NCI-H2196 (cell line): Measurements from ENCODE around the gene UBE2L3.
A peak's percentile ranks its signal among the peaks of the same experiment; 100 is the strongest.
"Not testable (repeated sequence)": the region's sequence is repeated elsewhere in the genome, so short reads cannot be mapped to it uniquely, and the experiment has no call there.

Source experiments
- DNase-seq: peaks from one replicate; lab custom pipeline; 2025; ENCODE audit not compliant: unreplicated experiment; lab: John Stamatoyannopoulos, UW

Gene UBE2L3

DNA sequence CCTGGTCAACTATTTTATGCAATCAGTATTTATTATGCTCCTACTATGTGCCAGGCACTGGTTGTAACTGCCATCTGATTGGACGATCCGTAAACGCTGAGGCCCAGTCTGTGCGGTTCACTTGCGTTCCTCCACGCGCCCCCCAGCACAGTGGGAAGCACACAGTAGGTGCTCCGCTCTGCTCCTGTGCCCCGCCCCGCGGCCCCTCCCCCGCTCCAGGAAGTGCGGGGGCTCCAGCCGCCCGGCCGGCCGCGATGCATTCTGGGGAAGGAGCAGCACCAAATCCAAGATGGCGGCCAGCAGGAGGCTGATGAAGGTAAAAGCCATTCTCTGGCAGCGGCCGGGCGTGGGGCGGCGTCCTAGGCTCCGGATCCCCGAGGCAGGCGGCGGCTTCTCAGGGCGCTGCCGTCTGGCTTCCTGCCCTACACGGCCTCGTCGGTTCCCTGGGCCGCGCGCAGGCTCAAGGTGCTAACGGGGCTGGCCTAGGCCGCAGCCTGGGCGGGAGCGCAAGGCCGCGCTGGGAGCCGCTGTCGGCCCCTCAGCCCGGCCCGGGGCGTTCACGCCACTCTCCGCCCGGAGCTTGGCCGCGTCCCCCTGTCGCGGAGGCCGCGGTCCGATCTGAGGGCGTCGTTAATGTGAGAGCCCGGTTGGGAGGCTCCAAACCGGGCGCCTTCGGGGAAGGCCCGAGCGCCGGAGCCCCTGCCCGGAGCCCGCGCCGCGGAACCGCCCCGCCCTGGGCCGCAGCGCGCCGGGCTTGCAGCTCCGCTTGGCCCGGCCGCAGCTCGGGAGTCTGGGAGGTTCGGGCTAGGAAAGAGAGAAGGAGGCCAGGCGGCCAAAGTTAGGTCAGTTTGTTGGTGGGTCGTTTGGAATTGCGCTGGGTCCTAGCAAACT is at the start of gene UBE2L3:
TSS of gene UBE2L3 (plus strand) at position 259 of the 891 bp plus-strand sequence. CDS start at position 290, 31 bp downstream.
- DNase-seq, result peak; percentile 49

DNA sequence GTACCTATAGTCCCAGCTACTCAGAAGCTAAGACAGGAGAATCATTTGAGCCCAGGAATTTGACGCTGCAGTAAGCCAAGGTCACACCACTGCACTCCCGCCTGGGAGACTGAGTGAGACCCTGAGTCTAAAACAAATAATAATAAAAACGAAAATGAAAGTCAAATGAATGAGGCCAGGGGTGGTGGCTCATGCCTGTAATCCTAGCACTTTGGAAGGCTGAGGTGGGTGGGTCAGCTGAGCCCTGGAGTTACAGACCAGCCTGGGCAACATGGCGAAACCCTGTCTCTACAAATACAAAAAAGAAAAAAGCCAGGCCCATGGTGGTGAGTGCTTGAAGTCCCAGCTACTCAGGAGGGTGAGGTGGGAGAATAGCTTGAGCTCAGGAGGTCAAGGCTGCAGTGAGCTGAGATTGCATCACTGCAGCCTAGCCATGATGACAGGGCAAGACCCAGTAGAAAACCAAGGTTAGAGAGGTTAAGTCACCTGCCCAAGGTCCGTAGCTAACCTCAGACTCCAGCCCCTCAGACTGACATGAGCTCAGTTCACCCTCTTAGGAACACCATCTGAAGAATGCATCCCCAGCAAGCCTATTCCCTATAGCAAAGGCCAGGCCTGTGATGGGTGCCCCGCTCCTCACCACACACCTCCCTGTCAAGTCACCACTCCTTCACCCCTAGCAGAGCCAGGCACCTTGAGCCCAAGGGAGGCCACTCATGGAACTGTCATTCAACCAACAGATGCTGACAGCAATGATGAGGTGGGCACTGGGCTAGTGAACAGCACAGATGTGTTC is 40.6 kb upstream of the UBE2L3 start:
- not testable (repeated sequence) for DNase-seq

DNA sequence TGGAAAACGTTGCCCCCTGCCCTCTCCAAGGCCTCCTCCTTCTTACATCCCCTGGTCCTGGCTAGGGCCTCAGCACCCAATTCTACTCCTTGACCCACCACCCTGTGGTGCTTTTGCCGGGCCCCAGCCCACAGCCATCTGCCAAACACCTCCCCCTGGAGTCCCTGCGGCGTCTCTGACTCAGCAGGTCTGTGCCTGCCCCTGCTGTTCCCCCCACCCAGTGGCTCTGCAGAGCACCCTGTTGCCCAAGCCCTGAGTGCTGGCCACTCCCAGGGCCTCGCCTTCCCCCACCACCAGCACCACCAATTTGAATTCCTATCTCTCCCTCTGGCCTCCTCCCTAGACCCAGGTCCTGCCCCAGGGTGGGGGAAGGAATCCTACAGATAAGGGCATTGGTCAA is 36.0 kb upstream of the UBE2L3 start:
- DNase-seq, result not testable (repeated sequence)

DNA sequence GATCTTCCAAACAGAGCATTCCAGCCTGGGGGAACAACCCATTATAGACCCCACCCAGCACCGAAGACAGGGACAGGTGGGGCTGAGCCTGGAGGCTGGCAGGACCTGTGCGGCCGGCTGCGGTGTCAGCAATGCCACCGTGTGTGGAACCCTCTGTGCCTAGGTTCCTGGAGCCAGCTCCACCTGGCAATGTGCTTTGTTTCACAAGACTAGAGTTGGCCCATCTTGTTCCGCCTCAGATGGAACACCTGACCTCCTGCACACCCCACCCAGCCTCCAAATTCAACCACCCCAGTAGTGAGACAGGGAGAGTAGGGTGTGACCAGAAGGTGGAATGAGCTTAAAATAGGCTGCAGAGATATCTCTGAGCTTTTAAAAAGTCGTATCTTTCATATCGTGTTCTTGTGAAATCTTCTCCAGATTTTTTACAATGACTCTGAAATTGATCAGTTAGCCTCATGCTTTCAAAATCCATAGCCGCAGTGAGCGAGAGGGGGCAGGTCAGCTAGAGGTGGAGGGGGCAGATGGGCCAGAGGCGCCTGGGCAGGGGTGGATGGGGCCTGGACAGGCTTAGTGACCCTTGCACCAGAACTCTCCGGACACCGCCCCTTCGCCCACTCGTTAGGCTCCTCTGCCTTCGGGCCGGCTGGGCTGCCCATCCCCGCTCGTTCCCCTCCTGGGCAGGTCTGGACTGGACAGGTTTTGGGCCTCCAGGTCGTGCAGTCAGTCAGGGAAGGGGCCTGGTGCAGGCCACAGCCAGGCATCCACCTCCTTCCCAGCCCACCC is 34.5 kb upstream of the UBE2L3 start:
- not testable (repeated sequence) for DNase-seq

DNA sequence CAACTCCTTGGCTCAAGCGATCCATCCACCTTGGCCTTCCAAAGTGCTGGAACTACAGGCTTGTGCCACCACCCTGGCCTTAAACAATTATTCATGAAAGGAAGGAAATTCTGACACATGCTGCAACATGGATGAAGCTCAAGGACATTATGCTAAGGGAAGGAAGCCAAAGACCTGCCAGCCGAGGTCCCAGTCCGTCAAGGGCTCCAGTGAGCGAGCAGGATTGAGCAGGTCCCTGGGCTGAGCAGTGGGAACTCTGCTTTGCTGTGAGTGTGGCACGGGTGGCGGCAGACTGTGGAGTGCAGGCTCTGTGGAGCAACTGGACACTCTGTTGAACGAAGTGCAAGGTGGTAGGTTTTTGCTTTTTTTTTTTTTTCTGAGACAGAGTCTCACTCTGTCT is 27.7 kb upstream of the UBE2L3 start:
- DNase-seq, result not testable (repeated sequence)

DNA sequence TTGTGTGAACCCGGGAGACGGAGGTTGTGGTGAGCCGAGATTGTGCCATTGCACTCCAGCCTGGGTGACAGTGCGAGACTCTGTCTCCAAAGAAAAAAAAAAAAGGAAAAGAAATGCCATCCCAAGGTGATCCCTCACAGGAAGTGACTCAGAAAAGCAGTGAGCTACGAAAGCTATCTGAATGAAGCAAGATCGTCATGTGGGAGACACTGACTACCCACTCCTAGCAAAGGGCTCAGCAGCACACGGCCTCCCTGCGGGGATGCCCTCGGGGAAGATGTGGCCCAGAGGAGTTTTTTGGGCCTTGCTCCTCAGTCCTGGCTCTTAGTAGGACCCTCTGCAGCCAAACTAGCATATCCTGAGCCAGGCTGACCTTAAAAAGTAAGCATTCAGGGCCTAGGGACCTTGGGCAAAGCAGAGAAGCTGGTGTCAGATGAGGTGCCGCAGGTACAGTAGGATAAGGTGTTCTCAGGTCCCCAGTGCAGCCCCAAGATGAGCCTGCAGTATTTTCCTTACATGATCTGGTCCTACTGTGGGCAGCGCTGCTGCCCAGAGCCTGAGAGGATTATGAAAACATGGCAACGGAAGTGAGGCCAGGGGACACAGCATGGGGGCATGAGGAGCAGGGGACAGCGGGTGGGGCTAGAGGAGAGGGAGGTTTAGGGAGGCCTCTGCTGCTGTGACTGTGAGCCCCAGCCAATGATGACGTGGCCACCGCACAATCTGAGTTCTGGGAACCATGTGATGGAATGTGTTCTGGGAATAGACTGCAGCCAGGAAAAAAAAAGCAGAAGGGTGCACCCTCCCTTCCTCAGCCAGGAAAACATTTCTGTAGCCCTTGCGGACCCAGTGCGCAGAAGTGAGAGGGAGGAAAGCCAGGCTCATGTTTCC is 22.8 kb upstream of the UBE2L3 start:
- not testable (repeated sequence) for DNase-seq

DNA sequence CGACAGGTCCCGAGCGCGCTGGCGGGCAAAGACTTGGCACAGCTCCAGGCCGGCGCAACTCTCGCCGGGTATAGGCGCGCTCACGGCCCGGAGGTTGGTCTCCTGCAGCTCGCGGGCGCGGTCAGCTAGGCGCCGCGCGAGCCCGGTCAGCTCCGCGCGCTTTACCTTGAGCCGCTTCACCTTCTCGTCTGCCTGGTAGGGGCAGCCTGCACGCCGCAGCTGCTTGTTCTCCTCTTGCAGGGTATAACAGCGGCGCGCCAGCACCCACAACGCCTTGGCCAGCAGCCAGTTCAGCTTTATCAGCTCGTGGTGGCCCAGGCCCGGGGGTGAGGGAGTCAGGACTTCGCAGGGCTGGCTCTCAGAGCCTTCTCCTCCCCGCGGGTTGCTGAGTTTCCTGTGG is 18.0 kb upstream of the UBE2L3 start:
- not testable (repeated sequence) for DNase-seq

DNA sequence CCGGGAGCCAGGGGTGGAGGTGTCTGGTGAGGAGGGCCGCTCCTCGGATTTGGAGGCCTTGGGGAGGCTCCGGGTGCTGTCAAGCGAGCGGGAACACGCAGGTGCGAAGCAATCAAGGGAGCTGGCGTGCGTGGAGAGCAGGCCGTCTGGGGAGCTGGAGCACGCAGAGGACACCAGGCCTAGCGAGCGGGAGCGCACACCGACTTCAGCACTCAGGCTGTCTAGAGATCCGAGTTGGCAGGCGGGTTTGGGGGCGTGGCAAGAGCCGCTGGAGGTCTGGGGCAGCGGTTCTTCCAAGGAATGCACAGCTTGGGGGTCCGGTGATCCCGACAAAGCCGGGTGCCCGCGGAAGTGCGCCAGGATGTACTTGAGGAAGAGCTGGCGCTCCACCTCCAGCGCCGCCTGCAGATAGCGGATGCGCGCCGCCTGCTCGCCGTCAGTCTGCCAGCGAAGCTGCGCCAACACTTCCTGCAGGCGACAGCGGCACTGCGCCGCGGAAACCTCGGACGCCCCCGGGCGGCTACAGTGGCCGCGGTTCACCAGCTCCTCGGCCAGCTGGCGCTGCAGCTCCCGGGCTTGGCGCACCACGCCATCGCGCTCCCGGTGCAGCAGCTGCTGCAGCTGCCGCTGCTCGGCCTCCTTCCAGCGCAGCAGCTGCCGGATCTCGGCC is 17.4 kb upstream of the UBE2L3 start:
- not testable (repeated sequence) for DNase-seq

DNA sequence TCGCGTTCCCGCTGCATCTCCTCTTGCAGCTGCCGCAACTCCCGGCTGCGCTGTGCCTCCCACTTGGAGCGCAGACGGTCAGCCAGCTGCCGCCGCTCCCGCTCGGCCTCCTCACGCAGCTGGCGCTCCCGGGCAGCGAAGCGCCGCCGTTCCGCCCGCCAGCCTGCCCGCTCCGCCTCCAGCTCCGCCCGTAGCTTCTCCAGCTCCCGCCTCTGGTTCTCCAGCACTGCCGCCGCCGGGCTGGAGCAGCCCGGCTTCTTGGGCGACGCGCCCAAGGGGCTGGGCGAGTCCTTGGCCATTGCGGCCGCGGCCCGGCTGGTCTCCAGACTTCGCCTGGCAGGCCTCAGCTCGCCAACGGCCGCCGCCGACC is 16.9 kb upstream of the UBE2L3 start:
- not testable (repeated sequence) for DNase-seq

DNA sequence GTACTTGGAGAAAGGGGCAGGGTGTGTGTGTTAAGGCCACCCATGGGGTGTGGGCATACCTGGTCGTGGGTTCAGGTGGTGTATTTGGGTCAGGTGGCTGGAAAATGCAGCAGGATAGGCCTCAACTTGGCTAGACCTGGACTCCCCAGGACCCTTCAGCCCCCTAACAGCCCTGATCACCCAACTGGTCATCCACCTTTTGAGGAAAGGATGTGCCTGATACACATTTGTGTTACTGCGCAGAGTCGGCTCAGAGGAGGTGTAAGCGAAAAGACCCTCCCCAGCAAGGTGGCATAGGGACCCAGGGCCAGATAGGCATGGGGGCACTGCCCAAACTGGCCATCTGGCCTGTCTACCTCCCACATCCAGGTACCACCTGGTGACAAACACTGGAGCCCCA is 16.2 kb upstream of the UBE2L3 start, which contains the start of gene RIMBP3C:
TSS of gene RIMBP3C (minus strand) at position 101 of the 400 bp plus-strand sequence. CDS start 485 bp downstream, outside the sequence.
- DNase-seq, result not testable (repeated sequence)

DNA sequence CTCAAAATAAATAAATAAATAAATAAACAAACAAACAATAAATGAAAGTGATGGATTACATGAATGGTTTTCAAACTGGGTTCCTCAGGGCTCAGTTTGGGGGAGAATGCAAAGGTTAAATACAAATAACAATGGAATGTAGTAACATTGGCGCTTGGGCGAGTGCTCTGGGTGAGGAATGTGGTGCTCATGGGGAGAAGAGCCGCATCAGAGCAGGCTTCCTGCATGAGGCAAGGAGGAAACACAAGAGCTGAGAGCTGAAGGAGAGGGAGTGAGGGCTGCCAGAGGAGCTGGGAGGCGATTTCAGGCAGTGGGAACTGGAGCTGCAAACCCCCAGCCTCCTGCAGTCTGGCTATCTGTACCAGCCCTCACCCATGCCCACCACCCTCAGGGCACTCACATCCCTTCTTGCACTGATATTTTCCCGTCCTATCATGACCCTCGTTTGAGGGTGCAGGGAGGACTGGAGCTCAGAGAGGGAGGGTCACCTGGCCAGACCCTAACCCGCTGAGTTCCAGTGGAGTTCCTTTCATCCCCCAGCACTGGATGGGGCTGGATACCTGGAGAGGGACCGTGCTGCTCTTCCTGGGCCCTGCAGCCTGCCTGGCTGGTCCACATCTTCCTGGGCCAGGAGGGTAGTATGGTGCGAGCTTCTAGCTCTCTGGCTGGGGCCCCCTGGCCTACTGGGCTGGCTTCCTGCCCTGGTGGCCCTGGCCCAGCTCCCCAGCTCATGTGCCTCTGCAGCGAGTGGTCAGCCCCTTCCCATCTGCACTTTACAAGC is 8.0 kb upstream of the UBE2L3 start:
- not testable (repeated sequence) for DNase-seq

DNA sequence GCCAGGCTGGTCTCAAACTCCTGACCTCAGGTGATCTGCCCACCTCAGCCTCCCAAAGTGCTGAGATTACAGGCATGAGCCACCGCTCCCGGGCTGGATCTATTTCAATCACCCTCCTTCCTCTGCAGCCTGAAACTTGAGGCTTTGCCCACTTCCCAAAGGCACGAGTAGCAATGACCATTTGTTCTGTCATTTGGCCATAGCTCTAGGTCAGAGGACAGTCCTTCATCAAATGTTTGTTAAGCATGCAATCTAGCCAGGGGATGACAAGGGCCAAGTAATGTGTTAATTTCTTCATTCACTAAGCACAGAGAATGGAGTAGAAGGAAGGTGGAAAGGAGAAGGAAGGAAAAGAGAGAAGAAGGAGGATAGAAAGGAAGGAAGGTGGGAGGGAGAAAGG is 6.9 kb upstream of the UBE2L3 start:
- DNase-seq, result not testable (repeated sequence)

DNA sequence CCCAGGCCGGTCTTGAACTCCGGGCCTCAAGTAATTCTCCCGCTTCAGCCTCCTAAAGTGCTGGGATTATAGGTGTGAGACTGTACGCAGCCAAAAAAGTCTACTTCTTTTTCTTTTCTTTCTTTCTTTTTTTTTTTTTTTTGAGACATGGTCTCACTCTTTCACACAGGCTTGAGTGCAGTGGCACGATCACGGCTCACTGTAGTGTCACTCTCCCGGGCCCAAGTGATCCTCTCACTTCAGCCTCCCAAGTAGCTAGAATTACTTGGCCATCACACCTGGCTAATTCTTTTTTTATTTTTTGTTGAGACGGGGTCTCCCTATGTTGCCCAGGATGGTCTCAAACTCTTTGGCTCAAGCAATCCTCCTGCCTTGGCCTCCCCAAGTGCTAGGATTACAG is 3.6 kb upstream of the UBE2L3 start:
- no peak for DNase-seq

DNA sequence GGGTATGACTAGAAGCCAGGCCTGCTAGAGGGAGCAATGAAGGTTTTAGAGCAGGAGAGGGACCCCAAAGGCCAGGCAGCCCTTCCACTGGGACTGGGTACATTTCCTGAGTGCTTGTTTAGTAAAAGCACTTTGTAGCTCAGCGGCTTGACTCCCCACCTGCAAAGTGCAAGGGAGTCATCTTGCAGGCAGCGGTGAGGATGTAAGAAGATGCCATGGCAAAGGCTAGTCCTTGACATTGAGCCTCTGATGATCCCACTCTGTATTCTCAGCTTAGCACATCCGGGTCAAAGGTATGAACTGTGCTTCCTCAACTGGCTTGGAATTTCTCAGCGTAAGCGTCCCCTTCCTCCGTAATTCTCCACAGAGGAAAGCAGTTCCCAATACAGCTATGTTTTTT is 3.1 kb upstream of the UBE2L3 start:
- no peak for DNase-seq

DNA sequence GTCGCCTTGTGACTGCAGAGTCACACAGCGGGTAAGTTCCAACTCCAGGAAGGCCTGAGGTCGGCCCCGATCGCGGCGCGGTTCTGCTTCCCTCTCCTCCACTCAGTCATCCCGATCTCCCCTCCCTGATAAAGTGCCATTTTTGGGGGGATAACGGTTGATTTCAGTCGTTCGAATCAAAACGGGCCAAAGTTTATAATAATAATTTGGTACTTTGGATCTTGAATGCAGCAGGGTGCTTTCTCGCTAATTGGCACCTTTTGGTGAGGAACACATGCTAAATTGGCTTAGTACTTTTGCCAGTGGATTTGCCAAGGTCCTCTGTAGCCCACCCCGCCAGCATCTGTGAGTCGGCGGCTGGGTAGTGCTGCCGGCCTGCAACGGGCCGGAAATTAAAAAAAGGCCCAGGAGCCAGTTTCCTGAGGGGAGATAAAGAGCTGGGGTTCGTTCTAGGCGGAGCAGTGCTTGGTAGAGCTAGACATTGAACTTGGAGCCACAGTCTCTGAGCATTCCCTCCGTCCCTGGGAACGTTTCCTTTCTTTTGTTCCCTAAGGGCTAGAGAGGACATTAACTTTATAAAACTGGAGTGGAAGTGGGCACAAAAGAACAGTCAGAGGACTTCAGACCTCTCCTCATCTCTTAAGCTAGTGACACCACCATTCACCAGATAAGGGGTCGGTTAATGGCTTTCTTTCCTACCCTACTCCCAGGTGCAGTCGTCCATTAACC is 997 bp downstream of the UBE2L3 start:
- DNase-seq, result no peak

DNA sequence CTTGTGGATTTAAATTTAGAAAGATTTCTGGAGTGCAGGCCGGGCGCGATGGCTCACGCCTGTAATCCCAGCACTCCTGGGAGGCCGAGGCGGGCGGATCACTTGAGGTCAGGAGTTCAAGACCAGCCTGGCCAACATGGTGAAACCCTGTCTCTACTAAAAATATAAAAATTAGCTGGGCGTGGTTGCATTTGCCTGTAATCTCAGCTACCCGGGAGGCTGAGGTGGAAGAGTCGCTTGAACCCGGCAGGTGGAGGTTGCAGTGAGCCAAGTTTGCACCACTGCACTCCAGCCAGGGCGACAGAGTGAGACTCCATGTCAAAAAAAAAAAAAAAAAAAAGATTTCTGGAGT is 1.5 kb downstream of the UBE2L3 start:
- DNase-seq, result not testable (repeated sequence)

DNA sequence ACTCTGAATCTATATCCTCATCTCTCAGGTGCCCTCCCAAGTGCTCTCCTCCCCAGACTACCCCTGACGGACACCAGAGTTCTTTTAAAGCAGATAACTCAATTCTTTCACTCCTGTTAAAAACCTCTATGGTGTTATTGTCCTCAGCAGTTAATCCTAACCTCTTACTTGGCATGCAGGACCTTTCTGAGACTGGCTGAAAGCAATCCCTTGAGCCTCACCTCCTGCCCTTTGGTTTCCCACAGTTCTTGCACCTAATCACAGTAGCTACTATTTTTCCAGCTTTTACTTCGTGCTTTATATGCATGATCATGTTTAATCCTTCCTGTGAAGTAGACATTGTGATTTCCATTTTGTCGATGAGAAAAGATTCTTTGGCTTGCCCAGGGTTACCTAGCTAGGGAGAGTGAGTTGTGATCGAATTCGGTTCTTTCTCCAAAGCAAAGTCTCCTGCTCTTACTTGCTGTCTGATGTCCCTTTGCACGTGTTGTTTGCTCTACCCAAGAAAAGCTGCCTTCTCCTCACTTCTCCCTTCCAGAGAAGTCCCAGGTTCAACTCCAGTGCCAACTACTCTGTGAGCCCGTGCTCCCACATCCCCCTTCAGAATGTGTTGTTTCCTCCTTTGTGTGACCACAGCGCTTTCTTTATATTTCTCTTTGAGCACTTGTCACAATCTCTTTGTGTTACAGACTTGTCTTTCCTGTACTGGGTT is 2.1 kb downstream of the UBE2L3 start:
- no peak for DNase-seq

DNA sequence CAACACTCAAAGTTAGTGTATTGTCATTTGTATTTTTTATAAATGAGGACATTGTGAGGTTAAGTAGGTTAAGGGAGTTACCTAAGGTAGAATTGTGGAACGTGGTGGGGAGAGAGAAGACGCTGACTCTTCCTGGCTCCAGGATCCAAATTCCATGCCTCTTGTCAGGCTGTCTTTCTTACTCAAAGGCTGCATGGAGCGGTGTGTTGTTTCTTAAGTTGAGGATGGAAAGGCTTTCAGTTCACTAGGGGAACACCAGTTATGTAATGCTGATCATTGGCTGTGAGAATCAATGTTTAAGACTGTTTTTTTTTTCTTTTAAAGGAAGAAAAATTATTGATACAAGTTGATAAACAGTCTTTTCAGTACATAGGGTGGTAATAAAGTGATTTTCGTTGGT is 2.9 kb downstream of the UBE2L3 start:
- DNase-seq, result no peak
